ENCODE measurements around the gene SNX4.
"Not testable (repeated sequence)": the region's sequence is repeated elsewhere in the genome, so short reads cannot be mapped to it uniquely, and the experiment has no call there.

Gene SNX4

GRCh38 chr3:125519678-125520562 lies at the start of gene SNX4:
Gene SNX4, minus strand, starts transcription at chr3:125520202. Its CDS starts 30 bp downstream, at chr3:125520172.
- DNase-seq (ENCODE audit: low spot score), result peak; percentile 89

- DNase-seq (ENCODE audit: low spot score), result no peak
Measured at GRCh38 chr3:125556314-125556713, 36.3 kb upstream of the SNX4 start.

DNA sequence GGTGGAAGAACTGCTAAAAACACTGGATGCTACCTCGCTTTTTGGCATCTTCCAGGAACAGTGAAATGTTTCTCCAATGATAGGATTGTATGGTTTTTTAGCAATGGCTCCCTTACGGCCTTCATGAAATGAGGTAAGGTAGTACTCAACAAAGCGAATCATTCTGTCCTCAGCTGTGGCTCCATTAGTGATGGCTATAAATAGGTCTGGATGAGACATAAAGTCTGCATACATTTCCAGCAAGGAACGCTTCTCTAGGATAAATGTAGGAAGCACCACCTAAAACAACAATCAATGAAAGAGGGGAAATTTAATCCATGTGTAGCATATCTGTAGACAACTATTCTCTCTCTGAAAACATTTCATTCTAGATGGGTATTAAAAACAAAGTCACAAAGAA lies 32.4 kb upstream of the SNX4 start:
- DNase-seq (ENCODE audit: low spot score), result no peak

DNA sequence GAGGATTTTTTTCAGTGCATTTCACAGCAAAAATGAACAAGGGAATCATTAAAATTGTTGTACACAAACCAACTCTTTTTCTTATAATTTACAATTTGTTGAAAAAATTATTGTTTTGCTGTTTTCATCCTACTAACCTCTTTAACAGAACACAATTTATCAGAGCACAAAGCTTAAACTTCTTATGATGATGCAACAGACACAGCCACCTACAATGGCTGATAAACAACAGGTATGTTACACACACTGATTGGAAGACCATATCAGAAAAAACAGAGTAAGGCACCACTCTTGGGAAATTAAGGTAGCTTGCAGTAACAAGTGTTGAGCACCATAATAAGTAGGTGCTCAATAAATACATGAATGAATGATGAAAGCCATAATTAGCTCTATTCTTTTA lies 8.9 kb upstream of the SNX4 start:
- no peak for DNase-seq (ENCODE audit: low spot score)

DNA sequence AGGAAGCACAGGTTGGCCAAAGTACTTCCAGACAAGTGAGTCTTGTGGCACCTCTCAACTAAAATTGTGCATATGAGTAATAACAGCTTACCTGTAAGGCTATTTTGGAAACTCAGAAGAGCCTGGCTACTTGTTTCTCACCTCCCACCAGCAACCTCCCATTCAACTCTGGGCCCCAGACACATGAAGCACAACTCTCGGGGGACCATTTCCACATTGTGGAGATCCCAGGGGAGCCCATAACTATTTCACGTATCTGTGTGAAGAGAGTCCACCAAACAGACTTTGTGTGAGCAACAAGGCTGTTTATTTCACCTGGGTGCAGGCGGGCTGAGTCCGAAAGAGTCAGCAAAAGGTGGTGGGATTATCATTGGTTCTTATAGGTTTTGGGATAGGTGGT lies 5.2 kb upstream of the SNX4 start:
- no peak for DNase-seq (ENCODE audit: low spot score)

DNA sequence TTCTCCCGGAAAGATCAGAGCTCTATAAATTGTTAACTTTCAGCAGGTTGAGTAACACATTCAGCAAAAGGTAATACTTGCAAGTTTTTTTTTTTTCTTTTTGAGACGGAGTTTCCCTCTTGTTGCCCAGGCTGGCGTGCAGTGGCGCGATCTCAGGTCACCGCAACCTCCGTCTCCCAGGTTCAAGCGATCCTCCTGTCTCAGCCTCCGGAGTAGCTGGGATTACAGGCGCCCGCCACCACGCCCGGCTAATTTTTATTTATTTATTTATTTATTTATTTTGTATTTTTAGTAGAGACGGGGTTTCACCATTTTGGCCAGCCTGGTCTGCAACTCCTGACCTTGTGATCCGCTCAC lies 539 bp upstream of the SNX4 start:
- DNase-seq (ENCODE audit: low spot score), result not testable (repeated sequence)

DNA sequence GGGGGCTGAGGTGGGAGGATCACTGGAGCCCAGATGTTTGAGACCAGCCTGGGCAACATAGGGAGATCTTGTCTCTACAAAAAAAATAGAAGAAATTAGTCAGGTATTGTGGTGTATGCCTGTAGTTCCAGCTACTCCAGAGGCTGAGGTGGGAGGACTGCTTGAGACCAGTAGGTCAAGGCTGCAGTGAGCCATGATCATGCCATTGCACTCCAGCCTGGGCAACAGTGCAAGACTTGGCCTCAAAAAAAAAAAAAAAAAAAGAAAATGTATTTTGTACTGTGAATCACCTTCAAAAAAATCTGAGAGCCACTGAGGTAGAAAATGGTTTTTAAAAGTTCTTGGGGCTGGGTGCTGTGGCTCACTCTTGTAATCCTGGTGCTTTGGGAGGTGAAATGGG lies 4.6 kb downstream of the SNX4 start:
- DNase-seq (ENCODE audit: low spot score), result no peak

- DNase-seq (ENCODE audit: low spot score), result no peak
Measured at GRCh38 chr3:125513490-125514115, 6.4 kb downstream of the SNX4 start.

DNA sequence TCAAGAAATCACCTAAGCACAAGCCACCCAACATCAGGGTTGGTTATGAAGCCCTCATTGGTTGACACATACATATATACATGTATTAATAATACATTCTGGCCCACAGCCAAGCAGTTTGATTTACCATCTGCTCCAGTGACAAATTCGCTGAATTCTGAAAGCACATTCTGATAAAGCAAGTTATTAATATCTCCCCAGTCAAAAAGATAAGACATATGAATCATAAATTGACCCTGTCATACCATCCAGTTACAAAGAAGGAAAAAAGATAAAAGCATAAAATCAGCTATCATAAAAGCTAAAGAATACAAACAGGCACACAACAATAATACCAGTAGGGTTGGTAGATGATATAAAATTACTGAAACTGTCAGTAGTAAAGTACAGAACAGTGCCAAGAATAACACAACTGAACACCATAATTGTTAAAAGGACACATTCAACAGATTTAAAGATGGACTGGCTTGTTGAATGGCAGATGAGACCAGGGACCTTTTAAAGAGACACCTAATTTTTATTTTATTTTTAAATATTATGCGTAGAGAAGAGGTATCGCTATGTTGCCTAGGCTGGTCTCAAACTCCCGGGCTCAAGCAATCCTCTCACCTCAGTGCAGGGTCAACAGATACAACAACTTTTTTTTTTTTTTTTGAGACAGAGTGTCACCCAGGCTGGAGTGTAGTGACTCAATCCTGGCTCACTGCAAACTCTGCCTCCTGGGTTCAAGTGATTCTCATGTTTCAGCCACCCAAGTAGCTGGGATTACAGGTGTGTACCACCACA lies 7.7 kb downstream of the SNX4 start:
- DNase-seq (ENCODE audit: low spot score), result no peak

- no peak for DNase-seq (ENCODE audit: low spot score)
Measured at GRCh38 chr3:125511420-125512118, 8.4 kb downstream of the SNX4 start.

DNA sequence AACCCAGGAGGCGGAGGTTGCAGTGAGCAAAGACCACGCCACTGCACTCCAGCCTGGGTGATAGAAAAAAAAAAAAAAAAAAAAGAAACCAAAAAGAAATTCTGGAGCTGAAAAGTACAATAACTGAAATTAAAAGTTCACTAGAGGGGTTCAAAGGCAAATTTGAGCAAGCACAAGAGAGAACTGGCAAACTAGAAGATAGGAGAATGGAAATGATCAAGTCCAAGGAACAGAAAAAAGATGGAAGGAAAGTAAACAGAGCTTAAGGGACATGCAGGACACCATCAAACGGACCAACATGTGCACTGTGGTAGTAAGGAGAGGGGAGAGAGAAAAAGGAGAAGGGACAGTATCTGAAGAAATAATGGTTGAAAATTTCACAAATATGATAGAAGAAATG lies 12.9 kb downstream of the SNX4 start:
- DNase-seq (ENCODE audit: low spot score), result no peak

DNA sequence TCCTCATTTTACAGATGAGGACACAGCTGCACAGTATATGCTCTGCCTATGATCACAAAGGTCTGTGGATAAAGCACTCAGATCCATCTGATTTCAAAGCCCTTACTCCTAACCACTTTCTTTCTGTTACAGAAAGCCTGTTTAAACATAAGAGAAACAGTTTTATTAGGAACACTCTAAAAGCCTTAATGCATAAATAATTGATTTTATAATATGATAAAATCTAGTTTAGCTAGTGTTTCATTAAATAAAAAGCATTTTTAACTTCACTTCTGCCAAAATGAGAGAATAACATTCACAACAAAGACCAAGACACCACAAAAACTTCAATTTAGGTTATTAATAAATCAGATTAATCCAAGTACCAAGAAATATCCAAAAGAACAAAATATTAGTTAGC lies 21.4 kb downstream of the SNX4 start:
- no peak for DNase-seq (ENCODE audit: low spot score)

DNA sequence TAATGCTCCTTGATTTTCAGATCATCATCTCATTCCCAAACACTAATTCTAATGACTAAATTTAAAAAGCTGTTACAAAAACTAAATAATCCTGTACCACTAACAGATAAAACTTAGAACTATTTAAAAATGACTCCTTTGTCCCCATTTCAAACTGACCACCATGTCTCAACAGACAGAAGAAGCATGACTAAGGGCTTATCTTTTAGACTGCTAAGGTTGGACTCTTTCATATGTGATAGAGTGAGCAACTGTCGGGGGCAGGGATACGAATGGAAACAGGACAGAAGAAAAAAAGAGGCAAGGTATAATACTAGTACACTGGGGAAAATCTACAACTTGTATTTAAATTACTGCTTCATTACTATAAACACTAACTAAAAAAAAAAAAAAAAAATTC lies 23.3 kb downstream of the SNX4 start:
- DNase-seq (ENCODE audit: low spot score), result no peak

GRCh38 chr3:125482406-125482805 lies 37.6 kb downstream of the SNX4 start:
- no peak for DNase-seq (ENCODE audit: low spot score)

- DNase-seq (ENCODE audit: low spot score), result no peak
Measured at GRCh38 chr3:125481786-125482185, 38.2 kb downstream of the SNX4 start.

DNA sequence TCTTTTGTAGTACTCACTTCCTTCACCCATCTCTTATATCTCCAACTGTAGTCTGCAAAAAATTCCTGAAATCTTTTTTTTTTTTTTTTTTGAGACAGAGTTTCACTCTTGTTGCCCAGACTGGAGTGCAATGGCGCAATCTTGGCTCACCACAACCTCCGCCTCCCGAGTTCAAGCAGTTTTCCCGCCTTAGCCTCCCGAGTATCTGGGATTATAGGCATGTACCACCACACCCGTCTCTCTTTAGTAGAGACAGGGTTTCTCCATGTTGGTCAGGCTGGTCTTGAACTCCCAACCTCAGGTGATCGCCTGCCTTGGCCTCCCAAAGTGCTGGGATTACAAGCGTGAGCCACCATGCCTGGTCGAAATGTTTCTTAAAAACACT lies 38.6 kb downstream of the SNX4 start:
- not testable (repeated sequence) for DNase-seq (ENCODE audit: low spot score)

GRCh38 chr3:125480656-125481374 lies 39.2 kb downstream of the SNX4 start:
- no peak for DNase-seq (ENCODE audit: low spot score)

GRCh38 chr3:125479091-125479490 lies 40.9 kb downstream of the SNX4 start:
- no peak for DNase-seq (ENCODE audit: low spot score)

- no peak for DNase-seq (ENCODE audit: low spot score)
Measured at GRCh38 chr3:125478326-125478725, 41.7 kb downstream of the SNX4 start.

GRCh38 chr3:125477701-125478100 lies 42.3 kb downstream of the SNX4 start:
- DNase-seq (ENCODE audit: low spot score), result no peak

- no peak for DNase-seq (ENCODE audit: low spot score)
Measured at GRCh38 chr3:125470671-125471070, 49.3 kb downstream of the SNX4 start.

All from CD4-positive, alpha-beta T cell treated with Interleukin-6 at 100 ng/mL for 8 hours (primary cell).